Measurements from ENCODE around the gene HMCN2.
"Not testable (repeated sequence)": the region's sequence is repeated elsewhere in the genome, so short reads cannot be mapped to it uniquely, and the experiment has no call there.

The HMCN2 gene

DNA sequence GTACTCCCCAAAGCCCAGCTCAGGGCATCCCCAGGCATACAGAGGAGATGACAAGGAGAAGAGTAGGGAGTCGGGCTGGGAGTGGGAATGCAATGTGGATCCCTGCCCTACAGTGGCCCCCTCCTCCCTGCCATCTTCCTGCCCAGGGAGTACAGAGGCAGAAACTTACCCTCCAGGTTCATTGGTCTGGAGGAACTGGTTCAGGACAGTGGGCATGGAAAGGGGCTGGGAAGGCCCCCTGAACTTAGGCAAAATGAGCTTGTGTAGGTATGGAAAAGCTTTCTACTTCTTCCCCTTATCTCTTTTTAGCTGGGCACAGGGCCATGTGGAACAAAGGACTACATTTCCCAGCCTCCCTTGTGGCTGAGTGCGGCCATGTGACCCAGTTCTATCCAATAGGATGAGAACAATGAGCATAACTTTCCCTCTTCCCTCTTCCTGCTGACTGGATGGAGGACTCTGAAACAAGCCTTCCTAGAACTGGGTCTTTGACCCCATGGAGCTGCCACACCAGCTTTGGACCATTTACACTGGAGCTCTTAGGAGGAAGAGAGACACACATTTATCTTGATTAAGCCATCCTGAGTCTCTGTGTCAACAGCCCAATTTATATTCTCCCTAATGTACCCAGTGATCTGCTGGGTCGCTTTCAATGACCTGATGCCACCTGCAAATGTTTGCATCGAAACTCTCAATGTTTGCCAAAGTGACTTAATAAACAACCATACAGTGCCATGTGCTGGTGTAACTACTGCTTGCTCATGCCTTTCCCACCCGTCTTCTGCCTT, 25.0 kb upstream of the HMCN2 start:
- DNase-seq, result no peak

DNA sequence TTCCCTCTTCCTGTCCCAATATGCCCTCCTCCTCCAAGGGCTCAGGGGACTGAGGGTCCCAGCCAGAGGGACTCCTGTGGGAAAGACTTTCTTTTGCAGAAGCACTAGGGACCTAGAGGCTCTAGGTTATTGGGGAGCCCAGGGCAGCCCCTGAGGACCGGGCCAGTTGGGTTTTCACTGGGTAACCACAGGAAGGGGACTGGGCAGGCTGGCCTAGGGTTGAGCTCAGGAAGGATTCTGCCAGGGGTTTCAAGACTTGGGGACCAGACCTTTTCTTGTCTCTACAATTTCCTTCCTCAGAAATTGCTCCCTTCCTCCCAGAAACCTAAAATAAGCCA, 24.4 kb upstream of the HMCN2 start:
- no peak for DNase-seq

DNA sequence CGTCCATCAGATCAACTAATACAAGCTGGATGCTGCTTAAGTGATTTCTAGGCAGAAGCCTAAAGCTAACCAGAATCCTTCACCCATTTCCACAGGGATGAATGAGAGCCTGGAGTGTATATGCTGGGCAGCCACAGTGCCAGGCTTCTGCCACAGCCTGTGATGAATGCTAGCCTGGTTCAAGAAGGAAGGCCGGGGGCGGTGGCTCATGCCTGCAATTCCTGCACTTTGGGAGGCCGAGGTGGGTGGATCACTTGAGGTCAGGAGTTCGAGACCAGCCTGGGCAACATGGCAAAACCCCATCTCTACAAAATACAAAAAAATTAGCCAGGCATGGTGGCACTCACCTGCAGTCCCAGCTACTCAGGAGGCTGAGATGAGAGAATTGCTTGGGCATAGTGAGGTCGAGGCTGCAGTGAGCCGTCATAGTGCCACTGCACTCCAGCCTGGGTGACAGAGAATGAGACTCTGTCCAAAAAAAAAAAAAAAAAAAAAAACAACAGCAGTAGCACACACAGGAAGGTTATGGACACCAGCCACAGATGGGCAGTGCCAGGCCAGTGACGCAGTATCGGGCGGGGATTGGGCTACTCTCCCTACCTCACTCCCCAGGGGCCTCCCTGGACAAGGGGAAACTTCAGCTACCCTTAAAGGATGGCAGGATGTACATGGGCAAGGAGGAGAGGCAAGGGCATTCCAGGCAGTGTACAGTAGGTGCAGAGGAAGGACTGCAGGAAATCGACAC, 23.1 kb upstream of the HMCN2 start:
- no peak for DNase-seq

DNA sequence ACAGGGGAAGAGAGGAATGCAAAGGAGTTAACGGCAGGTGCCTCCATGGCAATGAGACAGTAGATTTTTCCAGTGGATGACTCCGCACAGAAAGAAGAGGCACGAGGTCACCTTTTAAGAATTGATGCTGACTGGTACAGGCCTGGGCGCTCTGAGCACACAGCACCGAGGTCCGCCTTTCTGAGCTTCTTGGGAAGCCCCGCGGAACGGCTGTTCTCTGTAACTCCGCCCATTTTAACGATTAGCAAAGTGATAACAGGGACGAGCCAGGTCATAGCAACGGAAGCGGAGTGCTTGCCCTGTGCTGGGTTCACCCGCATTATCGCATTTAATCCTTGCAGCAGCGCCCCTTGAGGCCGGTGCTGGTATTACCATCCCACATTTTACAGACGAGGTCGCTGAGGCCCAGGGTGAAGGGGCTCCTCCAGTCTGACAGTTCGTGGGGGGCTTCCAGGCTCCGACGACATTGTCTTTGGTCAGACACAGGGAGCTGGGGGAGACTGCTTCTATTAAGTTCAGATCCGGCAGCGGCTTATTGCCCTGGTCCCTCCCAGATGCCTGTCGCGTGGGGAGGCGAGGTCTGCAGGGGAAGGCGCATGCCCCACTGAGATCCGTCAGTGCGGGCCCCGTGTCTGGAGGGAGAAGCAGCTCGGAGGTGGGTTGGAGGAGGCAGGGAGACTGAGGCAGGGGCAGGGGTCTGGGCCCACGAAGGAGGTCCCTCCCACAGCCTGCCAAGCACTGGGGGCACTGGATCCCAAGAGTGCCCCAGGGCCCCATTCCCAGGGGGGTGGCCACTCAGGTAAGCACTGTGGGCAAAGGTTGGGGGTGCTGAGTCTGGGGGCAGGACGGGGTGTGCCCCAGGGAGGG, 22.3 kb upstream of the HMCN2 start:
- DNase-seq, result no peak

DNA sequence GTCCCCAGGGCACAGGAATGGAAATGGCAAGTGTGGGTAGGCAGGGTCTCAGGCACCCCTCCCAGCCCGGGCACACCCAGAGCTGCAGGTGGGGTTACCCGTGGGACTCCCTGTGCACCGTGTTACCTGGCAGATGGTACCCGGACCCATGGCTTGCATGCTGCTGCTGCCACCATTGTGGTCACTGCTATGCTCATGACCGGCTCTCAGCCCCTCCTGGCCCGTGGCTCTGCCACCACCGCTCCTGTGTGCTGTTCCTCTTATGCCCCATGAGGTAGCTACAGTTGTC, 21.7 kb upstream of the HMCN2 start:
- no peak for DNase-seq

DNA sequence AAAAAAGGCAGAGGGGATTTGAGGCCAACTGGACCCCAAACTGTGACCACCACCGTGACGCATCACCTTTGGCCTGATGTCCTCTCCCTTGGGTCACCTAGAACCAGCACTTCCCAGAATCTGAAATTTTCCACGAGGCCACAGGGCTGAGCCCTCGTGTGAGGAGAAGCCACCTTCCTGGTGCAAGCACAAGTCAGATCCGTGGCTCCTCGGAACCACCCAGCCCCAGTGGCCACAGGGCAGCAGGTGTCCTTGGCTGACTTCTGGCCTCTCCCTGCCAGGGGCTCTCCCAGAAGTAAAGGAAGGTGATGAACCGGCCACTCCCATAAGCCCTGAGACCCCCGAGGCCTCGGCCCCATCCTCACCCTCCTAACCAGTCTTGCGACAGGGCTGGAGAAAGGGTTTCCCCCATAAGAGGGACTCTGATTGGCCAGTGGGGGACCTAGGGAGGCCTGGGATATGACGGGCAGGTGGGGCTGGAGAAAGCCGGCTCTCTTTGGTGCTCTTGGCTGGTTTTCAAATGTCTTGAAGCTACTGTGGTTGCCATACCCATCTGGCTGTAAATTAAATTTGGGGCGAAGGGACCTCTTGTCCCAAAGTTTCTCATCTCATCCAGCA, 20.9 kb upstream of the HMCN2 start:
- DNase-seq, result no peak

DNA sequence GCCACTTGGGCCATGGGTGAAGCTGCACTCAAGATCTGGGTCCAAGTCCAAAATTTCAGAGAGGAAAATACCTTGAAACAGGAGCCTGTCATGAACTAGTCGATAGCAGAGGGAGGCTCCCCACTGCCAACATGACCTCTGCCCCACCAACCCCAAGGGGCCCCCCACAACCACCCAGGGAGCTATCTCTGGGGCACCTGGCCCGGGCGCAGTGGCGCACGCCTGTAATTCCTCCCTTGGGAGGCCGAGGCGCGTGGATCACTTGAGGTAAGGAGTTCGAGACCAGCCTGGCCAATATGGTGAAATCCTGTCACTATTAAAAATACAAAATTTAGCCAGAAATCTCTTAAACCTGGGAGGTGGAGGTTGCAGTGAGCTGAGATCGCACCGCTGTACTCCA, 20.1 kb upstream of the HMCN2 start:
- DNase-seq, result no peak

DNA sequence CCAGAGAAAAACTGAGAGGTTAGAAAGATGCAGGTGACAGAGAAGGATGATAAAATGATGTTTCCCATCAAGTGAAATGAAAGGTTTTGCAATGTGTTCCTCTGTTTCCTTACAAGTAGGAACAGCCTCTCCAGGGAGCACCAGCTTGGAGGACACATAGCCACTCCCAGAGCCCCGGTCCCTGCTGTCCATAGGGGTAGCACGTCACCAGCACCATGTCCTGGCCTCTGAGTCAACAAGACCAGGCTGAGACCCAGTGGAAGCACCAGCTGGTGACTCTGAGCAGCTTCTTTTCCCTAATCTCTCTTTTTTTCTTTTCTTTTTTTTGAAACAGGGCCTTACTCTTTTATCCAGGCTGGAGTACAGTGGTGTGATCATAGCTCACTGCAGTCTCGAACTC, 19.4 kb upstream of the HMCN2 start:
- no peak for DNase-seq

DNA sequence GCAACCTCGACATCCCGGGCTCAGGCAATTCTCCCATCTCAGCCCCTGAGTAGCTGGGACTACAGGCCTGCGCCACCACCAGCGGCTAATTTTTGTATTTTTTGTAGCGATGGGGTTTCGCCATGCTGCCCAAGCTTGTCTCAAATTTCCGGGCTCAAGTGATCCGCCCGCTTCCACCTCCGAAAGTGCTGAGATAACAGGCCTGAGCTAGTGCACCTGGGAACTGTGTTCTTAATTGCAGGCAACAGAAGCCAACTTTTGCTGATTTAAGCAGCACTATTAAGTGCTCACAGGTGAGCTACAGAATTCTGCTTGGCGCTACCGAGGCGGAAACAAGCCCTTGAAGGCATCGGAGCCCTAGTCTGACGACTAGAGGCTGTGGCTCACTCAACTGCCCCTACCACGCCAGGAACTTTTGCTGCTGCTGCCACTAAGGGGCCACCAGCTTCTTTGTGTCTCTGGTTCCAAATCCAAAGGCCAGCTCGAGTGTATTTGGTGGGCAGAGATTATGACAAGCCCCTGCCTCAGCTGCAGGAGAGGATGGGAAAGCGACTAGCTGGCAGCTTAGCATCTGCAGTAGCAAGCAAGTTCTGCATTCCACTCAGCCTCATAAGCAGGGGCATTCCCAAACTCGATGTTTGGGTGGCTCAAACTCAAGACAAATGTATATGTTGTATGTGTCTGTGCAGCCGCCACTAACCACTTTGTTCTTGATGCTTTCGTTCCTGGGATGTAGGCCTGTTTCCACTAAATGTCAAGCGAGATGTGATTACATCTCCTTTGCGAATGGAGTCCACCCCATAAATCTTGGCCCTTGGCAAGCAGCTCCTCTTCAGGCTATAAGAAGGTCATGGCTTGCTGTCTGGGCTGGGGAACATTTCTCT, 10.6 kb upstream of the HMCN2 start:
- DNase-seq, result no peak

DNA sequence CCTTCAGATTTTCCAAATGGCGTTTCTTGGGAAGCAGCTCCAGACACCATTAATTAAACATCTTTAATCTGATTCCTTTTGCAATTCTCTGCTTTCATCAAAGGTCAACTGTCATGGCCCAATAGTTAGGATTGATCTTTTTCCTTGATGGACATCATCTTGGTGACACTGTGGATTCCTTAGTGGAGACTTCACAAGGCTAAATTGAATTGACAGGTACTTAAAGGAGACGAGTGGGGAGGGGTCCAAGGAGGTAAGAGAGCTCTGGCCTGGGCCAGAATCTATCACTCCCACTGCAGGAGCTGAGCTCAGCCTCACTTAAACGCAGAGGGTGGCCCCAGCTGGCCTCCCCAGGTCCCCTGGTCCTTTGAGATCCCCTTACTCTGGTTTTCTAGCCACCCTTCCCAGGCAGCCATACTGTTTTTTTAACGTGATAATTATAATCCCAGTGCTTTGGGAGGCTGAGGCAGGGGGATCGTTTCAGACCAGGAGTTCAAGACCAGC, 9.9 kb upstream of the HMCN2 start:
- DNase-seq, result no peak

DNA sequence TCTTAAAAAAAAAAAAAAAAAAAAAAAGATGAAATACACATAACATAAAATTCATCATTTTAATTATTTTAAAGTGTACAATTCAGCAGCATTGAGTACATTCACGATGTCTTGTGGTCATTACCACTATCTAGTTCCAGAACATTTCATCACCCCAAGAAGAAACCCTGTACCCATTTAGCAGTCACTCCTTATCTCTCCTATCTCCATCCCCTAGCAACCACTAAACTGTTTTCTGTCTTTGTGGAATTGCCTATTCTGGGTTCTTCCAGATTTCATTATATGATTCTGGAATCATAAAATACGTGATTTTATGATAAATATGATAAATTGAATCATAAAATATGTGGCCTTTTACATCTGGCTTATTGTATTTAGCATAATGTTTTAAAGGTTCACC, 8.9 kb upstream of the HMCN2 start:
- no peak for DNase-seq

DNA sequence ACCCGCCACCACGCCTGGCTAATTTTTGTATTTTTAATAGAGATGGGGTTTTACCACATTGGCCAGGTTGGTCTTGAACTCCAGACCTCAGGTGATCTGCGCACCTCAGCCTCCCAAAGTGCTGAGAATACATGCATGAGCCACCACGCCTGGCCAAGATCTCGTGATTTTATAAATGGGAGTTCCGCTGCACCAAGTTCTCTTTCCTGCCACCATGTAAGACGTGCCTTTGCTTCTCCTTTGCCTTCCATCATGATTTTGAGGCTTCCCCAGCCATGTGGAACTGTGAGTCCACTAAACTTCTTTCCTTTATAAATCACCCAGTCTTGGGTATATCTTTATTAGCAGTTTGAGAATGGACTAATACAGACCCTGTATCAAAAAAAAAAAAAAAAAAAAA, 7.4 kb upstream of the HMCN2 start:
- not testable (repeated sequence) for DNase-seq

DNA sequence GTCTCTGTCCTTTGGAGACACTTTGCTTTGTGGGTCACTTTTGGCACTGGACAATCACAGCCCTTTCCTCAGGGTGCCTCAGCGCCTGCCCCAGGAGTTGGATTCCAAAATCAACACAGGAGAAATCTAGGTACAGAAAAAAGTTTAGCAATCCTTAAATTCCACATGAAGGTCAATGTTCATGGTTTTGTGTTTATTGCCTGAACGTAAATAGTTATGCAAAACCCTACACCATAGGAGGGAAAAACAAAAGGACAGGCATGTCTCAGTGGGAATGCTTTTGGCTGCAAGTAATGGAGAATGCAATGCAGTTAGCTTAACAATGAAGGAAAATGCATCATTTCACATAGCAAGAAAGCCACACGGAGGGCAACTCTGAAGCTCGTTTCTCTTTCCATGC, 6.5 kb upstream of the HMCN2 start:
- no peak for DNase-seq

DNA sequence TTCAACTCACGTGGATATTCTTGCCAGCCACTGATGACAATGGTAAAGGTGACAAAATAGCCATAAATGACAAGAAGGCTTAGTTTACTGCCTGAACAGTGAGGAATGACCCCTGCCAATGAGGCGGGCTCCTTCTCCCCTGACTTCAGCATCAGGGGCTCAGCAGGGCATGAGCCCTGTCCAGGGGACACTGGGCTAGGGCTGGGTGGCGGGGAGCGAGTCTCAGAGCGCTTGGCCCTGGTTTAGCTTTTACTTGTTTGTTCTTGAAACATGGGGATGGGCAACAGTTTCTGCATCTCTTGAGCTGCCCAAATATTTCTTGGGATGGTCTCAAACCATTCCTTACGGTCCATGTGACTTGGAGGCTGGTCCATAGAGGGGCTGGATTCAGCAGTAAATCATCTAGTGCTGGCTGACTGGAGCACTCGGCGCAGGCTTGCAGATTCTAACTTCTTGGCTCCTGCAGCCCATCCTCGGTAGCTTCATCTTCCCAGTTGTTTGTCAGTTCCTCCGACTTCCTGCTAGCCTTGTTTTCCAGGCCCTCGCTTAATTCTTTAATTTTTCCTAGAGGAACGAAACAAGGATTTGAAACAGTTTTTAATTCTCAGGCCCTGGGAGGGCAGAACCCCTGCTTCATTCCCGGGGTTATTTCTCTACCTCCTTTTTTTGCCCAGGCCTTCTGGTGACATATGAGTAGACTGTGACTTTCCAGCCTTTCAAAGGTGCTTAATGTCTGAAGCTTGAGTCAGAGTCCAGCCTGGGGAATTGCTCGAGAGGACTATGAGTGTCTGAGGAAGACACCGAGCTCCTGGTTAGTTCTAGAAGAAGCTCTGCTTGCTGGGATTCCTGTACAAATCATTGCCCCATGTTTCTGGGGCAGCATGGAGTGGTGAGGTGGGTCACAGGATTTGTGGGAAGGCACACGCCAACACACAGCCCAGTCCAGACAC, 4.5 kb upstream of the HMCN2 start:
- no peak for DNase-seq

DNA sequence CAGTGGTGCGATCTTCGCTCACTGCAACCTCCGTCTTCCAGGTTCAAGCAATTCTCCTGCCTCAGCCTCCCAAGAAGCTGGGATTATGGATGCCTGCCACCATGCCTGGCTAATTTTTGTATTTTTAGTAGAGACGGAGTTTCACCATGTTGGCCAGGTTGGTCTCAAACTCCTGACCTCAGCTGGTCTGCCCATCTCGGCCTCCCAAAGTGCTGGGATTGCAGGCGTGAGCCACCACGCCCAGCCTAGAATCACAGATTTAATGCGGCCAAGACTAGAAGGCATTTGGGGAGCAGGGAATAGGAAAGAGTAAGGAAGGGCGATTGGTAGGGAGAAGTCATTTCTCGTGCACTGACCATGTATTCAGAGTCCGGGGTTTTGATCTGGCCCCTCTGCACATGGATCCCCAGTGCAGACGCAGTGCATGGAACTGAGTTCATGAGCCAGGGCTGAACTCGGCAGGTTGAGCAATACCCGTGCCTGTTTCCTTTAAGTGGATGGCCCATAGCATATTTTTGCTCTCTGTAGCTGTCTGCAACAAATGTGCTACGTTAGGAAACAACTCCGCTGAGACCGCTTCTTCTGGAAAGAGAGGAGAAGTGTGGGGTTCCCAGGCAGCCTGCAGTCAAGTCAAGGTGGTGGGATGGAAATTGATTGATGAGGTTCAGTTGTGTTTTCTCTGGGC, 3.4 kb upstream of the HMCN2 start:
- DNase-seq, result no peak

DNA sequence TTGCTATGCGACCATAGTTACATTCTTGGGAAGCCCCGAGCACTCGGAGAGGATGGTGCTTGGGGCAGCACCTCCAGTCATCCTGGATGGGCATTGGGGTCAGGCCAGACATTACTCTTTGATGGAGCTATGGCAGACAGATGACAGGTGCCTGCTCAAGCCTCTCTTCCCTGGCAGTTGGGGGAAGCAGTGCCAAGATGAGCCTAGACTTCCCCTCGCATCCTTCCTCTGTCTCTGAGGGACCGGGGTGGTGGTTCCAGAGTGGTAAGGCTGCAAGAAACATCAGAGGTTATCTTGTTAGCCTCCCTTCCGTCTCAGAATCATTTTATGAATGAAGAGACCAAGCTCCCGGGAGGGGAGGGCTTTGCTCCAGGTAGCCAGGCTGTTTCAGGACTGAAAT, 2.8 kb upstream of the HMCN2 start:
- DNase-seq, result no peak

DNA sequence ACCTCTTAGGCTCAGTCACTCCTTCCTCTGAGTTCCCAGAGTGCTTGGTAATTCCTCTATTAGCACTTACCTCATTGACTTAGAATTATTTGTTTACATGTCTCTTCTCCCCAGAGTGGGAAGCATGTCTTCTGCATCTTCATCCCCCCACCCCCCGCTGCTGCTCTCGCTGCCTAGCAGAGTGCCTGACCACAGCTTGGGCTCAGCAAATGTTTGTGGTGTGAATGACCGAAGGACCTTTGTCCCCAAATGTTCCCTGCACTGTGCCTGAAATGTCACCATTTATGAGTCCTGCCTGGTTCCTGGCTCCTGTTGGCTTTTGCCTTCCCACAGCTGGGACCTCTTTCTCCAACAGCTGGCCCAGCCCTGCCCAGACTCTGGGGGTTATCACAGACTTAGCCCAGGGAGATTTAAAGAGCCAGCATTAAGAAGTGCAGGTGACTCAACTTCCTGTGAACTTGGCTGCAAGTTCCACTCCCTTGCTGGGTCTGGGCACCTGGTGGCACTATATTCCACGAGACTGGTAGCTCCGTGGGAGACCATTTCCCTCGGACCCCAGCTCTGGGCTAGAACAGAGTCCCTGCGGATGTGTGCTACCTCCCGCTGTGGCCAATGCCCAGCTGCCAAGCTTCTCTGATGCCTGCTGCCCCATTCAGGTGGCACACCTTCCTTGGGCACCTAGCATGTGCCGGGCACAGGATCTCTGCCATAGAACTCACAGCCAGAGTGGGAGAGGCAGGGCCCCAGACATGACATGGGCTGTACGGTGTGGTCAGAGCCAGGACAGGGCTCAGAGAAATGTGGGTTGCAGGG, 1.8 kb upstream of the HMCN2 start:
- DNase-seq, result no peak

DNA sequence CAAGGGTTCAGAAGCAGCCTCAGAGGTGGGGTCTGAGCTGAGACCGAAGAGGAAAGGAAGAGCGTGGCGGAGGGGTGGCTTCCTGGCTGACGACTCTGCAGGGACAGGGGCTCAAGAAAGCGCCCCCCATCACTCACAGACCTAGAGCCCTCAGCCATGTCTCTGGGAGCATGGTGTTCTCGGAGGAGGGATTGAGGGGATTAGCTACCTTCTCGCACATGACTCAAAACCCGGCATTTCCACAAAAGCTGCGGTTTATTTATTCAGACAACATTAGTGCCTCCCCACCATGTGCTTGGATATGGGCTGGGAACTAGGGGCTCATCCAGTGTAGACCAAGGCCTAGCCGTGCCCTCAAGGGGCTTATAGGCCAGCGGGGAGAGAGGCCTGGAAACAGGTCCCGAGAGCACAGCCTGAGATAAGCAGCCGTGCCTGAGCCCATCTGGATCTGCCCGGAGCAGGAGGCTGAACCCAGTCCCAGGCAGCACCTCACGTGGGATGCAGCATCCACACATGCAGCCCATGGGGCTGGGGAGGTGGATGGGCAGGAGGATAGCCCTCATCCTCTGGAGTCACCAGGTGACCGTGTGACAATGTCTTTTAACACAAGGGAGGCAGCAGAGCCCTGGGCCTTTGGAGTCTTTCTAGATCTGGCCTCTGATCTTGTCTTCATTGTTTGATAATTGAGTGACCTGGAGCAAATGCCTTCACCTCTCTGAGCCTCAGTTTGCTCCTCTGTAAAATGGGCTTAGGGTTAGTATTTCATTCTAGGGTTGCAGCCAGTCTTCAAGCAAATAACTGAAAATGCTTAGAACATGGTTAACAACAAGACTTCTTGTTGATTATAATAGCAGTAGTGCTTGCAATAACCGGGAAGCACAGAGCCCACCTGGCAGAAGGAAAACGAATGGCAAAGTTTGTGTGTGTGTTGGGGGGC, 878 bp upstream of the HMCN2 start:
- DNase-seq, result no peak

All from SIG-M5 (cell line).